Measurements from ENCODE around the gene ADRA1B.

DNA sequence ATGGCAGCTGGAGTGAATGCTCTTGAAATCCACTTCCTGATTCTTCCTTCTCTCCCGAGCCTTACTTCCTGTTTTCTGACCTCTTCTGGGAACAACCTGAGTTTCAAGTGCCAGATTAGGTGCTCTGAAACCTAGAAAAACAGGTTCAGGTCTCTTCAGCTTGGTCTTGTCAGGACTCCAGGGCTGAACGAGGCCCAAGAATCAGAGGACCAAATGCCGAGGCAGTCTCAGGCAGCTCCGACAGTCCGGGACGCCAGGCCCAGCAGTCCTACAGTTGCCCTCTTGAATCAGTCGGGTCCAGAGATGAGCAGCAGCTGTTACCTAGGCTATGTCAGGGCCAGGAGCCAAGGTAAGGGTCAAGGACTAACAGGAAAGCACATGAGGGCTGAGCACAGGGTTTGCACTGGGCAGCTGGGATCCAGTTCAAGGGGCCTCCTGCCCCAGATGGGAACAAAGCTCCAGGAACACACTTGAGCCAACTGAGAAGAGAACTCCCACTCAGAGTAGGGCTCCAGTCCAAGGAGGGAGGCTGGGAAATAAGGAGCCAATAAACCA, 38.3 kb upstream of the ADRA1B start:
- TF ChIP-seq POLR2A (IDR thresholded peaks at IDR 0.05; ENCODE audit: low read length) (no peak), GATA1 (IDR thresholded peaks at IDR 0.05; ENCODE audit: low read depth, low read length) (no peak)
